Upper lobe of left lung (tissue), 4 donors: ENCODE data around the gene MT1B.

Source experiments
- CTCF ChIP-seq, 6 experiments: fragments of 450-650 bp in 4 of 6; fragments of 200-600 bp in 2 of 6; sonication (generic) in 2 of 6; IDR thresholded peaks; one replicate each; pipeline ENCODE4 v1.5.1; 2016 to 2019; ENCODE audit warnings: antibody characterized with exemption in 6 of 6
- POLR2A ChIP-seq, 4 donors: fragments of 450-650 bp; IDR thresholded peaks; one replicate each; pipeline ENCODE4 v1.5.1; 2016 to 2017; ENCODE audit warnings: antibody characterized with exemption in 4 of 4, mild to moderate bottlenecking in 2 of 4
- POLR2AphosphoS5 ChIP-seq, 2 donors: sonication (generic); formaldehyde crosslinking; IDR thresholded peaks; one replicate each; pipeline ENCODE4 v1.5.1; 2017; ENCODE audit warnings: antibody characterized with exemption in 2 of 2

GRCh38 chr16:56647641-56648431, 3.9 kb upstream of the MT1B start:
- TF ChIP-seq CTCF (IDR thresholded peaks at IDR 0.05): no peak
- no peak for TF ChIP-seq POLR2AphosphoS5 (IDR thresholded peaks at IDR 0.05)
- TF ChIP-seq POLR2A (IDR thresholded peaks at IDR 0.05): no peak
